Fibroblast of lung (primary cell): ENCODE results near the gene ATP13A4. TPM values are rescaled to one million over a fixed set of nuclear protein-coding genes. Genes with fewer than 3 reads are reported as not detected.

Source experiments
- DNase-seq, 2 donors: peaks; one replicate each; pipeline versions ENCODE4 v3.0.0 to v3.0.0-alpha.2; 2010; ENCODE audit warnings: low read depth in 2 of 2
- H2AFZ ChIP-seq: 2 replicates; pipeline ENCODE4 v1.5.1; 2012; ENCODE audit warnings: low read length, control low read depth, inconsistent platforms
- H3K27ac ChIP-seq: 2 replicates; pipeline ENCODE4 v1.5.1; 2011; ENCODE audit warnings: low read length, control low read depth; ENCODE audit not compliant: insufficient read depth
- H3K27me3 ChIP-seq: 2 replicates; pipeline ENCODE4 v1.5.1; 2011; ENCODE audit warnings: mild to moderate bottlenecking, low read length; ENCODE audit not compliant: control insufficient read depth, insufficient read depth
- H3K36me3 ChIP-seq: 2 replicates; pipeline ENCODE4 v1.5.1; 2011; ENCODE audit warnings: low read length; ENCODE audit not compliant: control insufficient read depth, insufficient read depth
- H3K4me1 ChIP-seq: 2 replicates; pipeline ENCODE4 v1.5.1; 2011; ENCODE audit warnings: low read length; ENCODE audit not compliant: control insufficient read depth, insufficient read depth; ENCODE audit errors: extremely low read depth
- H3K4me2 ChIP-seq: 2 replicates; pipeline ENCODE4 v1.5.1; 2011; ENCODE audit warnings: low read length, control low read depth; ENCODE audit not compliant: insufficient read depth; ENCODE audit errors: extremely low read depth
- H3K4me3 ChIP-seq, 4 experiments: fragments of 200-600 bp in 1 of 4; sonication (generic) in 1 of 4; replicated peaks in 1 of 4; 2 replicates each; pipeline ENCODE4 v1.5.1; 2011 to 2016; ENCODE audit warnings: low read length in 4 of 4, low read depth in 3 of 4, mild to moderate bottlenecking in 3 of 4, control low read depth in 2 of 4, inconsistent platforms in 1 of 4, mixed read lengths in 1 of 4; ENCODE audit not compliant: insufficient read depth in 1 of 4; ENCODE audit errors: control extremely low read depth in 1 of 4
- H3K79me2 ChIP-seq: 2 replicates; pipeline ENCODE4 v1.5.1; 2012; ENCODE audit warnings: mild to moderate bottlenecking, low read length, inconsistent platforms; ENCODE audit not compliant: control insufficient read depth, insufficient read depth
- H3K9ac ChIP-seq: 2 replicates; pipeline ENCODE4 v1.5.1; 2011; ENCODE audit warnings: mild to moderate bottlenecking, low read length, control low read depth; ENCODE audit not compliant: insufficient read depth
- H3K9me3 ChIP-seq: 2 replicates; pipeline ENCODE4 v1.5.1; 2012; ENCODE audit warnings: low read depth, low read length; ENCODE audit not compliant: control insufficient read depth, insufficient read depth
- H4K20me1 ChIP-seq: 2 replicates; pipeline ENCODE4 v1.5.1; 2011; ENCODE audit warnings: low read length; ENCODE audit not compliant: control insufficient read depth, insufficient read depth; ENCODE audit errors: extremely low read depth
- CTCF ChIP-seq, 2 donors: IDR thresholded peaks in 1 of 2; conservative IDR thresholded peaks in 1 of 2; 1 replicate in 1 of 2; 2 replicates in 1 of 2; pipeline ENCODE4 v1.5.1; 2011 to 2012; ENCODE audit warnings: low read length in 2 of 2, control low read depth in 1 of 2, inconsistent platforms in 1 of 2, low read depth in 1 of 2, mild to moderate bottlenecking in 1 of 2
- EZH2 ChIP-seq: IDR thresholded peaks from 2 replicates; pipeline ENCODE4 v1.5.1; 2012; ENCODE audit warnings: low read length, control low read depth, mild to moderate bottlenecking; ENCODE audit errors: missing control alignments
- polyA plus RNA-seq, 2 donors: library from polyadenylated mRNA; depleted of rRNA in 1 of 2; stranded (reverse) in 1 of 2; unstranded in 1 of 2; fragments of >200 nt; gene quantifications; 2 replicates each; pipeline ENCODE4 v1.2.1, GENCODE V29; 2011 to 2012; ENCODE audit warnings: missing spikeins in 1 of 2
- total RNA-seq: library from RNA; depleted of rRNA; stranded (reverse); fragments of >200 nt; gene quantifications from 2 replicates; pipeline ENCODE4 v1.2.1, GENCODE V29; 2014

Gene ATP13A4
- total and polyA plus RNA-seq, 2 donors (not counting 1 experiment from before 2014, with no cell fraction given), result 0.01 to 0.33 TPM

GRCh38 chr3:193407688-193408087, 147.0 kb downstream of the ATP13A4 start:
- H4K20me1 ChIP-seq, result peaks cover 1% of the 10 kb centered on the region
- H3K9ac ChIP-seq, result no peak overlapping the region
- H3K4me3 ChIP-seq, result no peak overlapping the region
- no peak overlapping the region for H3K27ac ChIP-seq
- H3K4me2 ChIP-seq, result no peak overlapping the region
- H3K4me1 ChIP-seq, result no peaks in the 10 kb centered on the region
- no peak overlapping the region for H2AFZ ChIP-seq
- no peaks in the 10 kb centered on the region for H3K36me3 ChIP-seq
- H3K9me3 ChIP-seq, result no peaks in the 10 kb centered on the region
- no peaks in the 10 kb centered on the region for H3K79me2 ChIP-seq
- TF ChIP-seq EZH2 (no peak), CTCF (conservative IDR thresholded peaks at IDR 0.05 in 1 of 2, IDR thresholded peaks at IDR 0.05 in 1 of 2; ENCODE audit: low read depth in 1 of 2, low read length in 2 of 2) (no peak)
- H3K27me3 ChIP-seq, result no peaks in the 10 kb centered on the region
- DNase-seq, result no peak

DNA sequence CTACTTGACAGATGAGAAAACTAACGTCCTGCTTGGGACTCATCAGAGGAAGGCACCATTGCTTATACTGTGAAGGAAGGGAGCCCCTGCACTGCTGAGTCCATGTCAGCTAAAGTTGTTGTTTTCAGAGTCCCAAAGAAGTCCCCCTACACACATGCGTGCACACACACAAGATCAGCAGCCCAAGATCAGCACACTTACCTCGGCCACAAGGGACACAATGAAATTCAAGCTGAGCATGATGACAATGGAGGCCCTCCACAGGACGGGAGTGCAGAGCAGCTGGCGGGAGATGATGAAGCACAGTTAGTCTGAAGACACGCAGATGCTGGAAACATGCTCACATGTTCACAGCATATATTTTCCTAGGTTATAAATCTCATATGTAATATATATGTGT, 147.6 kb downstream of the ATP13A4 start:
- H3K27me3 ChIP-seq, result no peaks in the 10 kb centered on the region
- no peak for DNase-seq
- H3K4me3 ChIP-seq, result no peak overlapping the region
- no peaks in the 10 kb centered on the region for H3K4me1 ChIP-seq
- H2AFZ ChIP-seq, result no peak overlapping the region
- peaks cover 1% of the 10 kb centered on the region for H4K20me1 ChIP-seq
- no peaks in the 10 kb centered on the region for H3K79me2 ChIP-seq
- TF ChIP-seq CTCF (conservative IDR thresholded peaks at IDR 0.05 in 1 of 2, IDR thresholded peaks at IDR 0.05 in 1 of 2; ENCODE audit: low read depth in 1 of 2, low read length in 2 of 2) (no peak), EZH2 (no peak)
- H3K27ac ChIP-seq, result no peak overlapping the region
- no peaks in the 10 kb centered on the region for H3K9me3 ChIP-seq
- no peak overlapping the region for H3K4me2 ChIP-seq
- no peaks in the 10 kb centered on the region for H3K36me3 ChIP-seq
- no peak overlapping the region for H3K9ac ChIP-seq

DNA sequence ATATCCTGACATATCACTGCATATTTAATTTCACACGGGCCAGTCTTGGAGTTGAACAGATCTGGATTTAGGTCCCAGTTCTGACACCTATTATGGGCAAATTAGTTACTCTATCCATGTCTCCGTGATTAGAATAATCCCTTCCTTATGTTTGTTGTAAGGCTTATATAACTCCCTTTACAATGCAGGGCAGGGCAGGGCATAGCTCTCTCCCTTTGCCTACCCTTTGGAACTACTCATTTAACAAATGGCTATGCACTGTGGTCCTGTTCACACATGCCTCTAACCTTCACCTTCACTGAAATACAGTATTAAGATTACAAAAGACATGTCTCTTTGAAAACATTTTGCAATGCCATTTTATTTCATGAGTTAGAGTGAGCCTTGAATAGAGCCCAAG, 151.4 kb downstream of the ATP13A4 start:
- H3K4me3 ChIP-seq, result no peak overlapping the region
- no peaks in the 10 kb centered on the region for H3K9me3 ChIP-seq
- H4K20me1 ChIP-seq, result no peaks in the 10 kb centered on the region
- H3K4me2 ChIP-seq, result no peak overlapping the region
- no peaks in the 10 kb centered on the region for H3K79me2 ChIP-seq
- no peak for DNase-seq
- no peak overlapping the region for H3K9ac ChIP-seq
- no peak for TF ChIP-seq CTCF (conservative IDR thresholded peaks at IDR 0.05 in 1 of 2, IDR thresholded peaks at IDR 0.05 in 1 of 2; ENCODE audit: low read depth in 1 of 2, low read length in 2 of 2)
- H3K4me1 ChIP-seq, result no peaks in the 10 kb centered on the region
- H3K36me3 ChIP-seq, result no peaks in the 10 kb centered on the region
- H3K27me3 ChIP-seq, result no peaks in the 10 kb centered on the region
- H3K27ac ChIP-seq, result no peak overlapping the region
- no peak overlapping the region for H2AFZ ChIP-seq
